ENCODE measurements around the gene GDI1.
"Not testable (repeated sequence)": the region's sequence is repeated elsewhere in the genome, so short reads cannot be mapped to it uniquely, and the experiment has no call there.

GDI1 gene

DNA sequence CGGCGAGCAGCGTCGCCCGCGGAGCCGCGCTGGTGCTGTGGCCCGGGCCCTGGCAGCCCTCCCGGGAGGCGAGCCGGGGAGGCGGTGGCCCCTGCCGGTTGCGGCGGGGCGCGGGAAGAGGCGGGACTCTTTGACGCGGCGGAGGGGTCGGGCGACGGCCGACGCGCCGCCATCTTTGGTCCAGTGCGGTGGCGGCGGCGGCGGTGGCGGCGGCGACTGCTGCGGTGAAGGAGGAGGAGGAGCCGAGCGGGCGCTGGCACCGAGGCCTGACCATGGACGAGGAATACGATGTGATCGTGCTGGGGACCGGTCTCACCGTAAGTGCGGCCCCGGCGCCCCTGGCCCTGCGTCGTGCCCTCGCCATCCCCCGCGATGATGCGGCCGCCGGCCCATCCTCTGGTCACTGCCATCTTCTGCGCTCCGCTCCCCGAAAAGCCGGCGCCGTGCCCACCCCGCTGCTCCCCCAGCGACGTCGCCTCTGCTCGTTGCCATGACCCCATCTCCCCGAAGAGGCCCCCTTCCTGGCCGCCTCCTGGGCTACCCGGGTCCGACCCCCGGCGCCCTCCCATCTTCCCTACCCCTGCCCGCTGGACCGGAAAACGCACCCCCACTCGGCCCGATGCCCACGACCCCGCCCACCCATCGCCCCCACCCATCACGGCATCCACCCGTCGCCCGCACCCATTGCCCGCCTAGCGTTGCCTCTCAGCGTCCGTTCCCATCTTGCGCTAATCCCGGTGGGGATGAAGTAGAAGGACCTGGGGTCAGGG lies at the start of gene GDI1:
Gene GDI1 (plus strand): TSS at position 172 of the 770 bp plus-strand sequence. CDS start 101 bp downstream, at position 273.
- no peak for DNase-seq

DNA sequence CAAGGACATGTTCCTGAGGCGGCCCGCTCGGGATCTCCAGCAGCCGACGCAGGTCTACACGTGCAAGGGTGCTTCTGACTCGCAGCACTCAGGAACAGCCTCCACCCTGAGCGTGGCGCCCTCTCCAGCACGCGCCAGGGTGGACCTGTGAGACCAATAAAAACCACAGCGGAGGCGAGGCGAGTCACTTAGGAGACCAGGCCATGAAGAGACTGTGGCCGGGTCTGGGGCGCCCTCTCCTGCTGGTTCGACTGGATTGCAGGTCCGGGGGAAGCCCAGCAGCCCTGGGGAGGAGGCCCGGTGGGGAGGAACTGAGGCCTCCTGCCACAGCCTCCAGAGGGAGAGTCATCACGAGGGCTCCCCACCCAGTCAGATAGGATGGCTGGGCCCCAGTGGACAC lies 48.9 kb upstream of the GDI1 start:
- not testable (repeated sequence) for DNase-seq

DNA sequence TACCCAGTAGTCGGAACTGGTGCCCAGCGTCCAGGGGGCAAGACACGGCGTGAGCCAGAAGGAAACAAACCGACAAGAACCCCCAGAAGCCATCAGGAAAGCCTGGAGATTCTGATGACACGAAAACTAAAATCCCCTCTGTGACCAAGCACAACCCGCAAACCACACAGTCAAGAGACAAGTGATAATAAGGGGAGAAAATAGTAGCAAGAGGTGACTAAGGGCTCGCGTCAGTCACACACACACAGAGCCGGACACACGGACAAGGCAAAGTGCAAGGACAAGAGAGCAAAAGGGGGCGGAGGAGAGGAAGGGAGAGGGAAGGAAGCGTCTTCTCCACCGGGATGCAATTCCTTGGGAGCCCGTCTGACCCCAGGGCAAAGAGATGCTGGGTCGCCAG lies 48.3 kb upstream of the GDI1 start:
- DNase-seq, result not testable (repeated sequence)

DNA sequence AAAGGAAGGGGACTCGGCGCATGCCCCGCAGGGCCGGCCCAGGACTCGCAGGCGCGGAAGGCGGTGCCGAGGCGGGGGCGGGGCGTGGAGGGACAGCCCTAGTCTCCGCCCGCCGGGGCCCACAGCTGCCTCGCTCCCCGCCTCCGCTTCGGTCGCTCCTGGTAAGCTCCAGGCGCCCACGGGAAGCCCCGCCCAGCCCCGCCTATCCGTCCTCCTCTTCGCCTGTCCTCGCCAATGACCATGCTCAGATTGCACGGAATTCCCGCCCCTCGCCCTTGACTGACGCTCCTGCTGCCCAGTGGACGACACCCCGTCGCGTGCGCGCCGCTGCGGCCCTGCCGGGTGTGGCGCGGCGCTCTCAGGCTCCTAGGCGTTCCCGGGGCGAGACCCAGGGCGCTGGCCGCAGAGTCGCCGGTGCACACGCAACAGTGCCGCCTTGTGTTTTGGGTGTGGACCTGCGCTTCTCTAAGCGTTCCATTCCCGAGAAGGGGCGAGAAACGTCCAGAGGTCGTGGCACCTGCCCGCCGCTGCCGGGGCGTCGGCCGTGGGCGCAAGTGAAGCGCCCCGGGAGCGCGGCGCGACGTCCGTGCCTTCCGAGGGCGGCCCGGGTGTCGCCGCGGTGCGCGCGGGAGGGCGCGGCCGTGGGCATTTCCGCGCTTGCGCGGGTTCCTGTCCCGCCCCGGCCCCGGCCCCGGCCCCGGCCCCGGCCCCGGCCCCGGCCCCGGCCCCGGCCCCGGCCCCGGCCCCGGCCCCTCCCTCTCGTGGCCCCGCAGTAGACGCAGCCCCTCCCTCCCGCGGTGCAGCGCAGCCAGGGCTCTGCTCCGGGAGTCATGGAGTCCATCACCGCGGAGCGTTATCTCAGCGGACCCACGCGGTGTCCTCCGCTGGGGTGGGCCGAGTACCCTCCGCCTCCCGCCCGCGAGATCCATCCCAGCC lies 46.9 kb upstream of the GDI1 start:
- DNase-seq, result not testable (repeated sequence)

DNA sequence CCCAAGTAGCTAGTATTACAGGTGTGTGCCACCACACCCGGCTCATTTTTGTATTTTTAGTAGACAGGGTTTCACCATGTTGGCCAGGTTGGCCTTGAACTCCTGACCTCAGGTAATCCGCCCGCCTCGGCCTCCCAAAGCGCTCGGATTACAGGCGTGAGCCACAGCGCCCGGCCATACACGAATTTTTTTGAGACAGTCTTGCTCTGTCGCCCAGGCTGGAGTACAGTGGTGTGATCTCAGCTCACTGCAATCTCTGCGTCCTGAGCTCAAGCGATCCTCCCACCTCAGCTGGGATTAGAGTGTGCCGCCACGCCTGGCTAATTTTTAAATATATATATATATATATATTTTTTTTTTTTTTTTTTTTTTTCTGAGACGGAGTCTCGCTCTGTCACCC lies 40.6 kb upstream of the GDI1 start:
- DNase-seq, result not testable (repeated sequence)

DNA sequence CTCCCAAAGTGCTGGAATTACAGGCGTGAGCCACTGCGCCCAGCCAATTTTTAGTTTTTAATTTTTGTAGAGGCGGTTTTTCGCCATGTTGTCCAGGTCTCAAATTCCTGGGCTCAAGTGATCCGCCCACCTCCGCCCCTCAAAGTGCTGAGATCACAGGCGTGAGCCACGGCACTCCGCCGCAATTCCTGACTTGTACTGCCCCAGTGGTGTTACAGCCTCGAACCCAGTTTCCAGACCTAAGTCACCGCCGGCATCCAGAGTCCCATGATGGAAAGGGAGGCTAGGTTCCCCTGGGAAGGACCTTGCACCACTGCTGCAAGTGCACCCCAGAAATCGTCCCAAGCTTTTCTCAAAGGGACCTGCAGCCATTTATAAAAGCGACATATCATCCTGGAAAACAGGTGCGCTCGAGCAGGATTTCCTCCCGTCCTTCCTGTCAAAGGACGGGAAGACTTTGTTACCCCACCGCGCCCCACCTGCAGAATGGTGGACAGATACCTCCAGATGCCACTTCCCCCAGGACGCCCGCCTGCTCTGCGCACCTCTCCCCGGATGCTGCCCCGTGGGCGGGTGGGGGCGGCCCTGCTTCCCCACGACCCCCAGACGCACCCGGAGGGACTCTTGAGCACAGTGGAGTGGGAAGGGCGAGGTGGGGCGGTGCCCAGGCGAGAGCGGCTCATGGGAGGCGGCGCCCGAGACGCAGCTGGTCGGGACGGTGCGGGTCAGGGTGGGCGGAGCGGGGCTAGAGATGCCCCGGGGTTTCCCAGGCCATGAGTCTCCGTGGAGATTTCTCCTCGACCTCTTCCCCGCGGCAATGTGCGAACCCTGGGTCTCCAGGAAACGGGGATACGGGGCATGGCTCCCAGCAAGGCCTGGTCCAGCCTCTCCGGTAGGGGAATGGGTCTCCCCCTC lies 39.7 kb upstream of the GDI1 start:
- DNase-seq, result peak; percentile 53

DNA sequence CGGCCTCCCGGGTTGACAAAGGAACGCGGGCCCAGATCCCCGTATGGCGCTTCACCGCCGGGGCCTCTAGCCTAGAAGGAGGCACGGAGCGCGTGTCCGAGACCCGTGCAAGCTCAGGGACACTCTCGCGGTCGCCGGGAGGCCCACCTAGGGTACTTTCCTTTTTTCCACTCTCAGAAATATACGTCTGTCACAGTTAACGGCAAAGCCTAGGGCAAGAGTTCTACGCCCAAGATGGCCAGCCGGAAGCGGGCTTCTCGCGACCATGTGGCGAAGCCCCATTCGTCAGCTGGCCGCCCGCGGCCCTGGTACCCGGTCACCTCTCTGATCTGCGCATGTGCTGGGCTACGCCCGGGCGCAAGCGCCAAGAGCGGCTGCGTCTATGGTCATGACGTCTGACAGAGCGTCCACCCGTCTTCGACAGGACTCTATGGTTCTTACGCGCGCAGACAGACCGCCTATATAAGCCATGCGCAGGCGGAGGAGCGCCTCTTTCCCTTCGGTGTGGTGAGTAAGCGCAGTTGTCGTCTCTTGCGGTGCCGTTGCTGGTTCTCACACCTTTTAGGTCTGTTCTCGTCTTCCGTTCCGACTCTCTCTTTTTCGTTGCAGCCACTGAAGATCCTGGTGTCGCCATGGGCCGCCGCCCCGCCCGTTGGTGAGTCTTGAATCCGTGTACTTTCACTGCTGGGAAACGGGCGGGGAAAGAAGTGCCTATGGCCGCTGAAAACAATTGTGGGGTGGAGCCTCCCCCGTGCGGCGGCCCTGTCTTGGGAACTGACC lies 38.9 kb upstream of the GDI1 start, which contains the start of gene RPL10:
Gene RPL10 (plus strand): TSS at position 490 of the 780 bp plus-strand sequence. CDS start 143 bp downstream, at position 633.
- DNase-seq, result peak; percentile 94

DNA sequence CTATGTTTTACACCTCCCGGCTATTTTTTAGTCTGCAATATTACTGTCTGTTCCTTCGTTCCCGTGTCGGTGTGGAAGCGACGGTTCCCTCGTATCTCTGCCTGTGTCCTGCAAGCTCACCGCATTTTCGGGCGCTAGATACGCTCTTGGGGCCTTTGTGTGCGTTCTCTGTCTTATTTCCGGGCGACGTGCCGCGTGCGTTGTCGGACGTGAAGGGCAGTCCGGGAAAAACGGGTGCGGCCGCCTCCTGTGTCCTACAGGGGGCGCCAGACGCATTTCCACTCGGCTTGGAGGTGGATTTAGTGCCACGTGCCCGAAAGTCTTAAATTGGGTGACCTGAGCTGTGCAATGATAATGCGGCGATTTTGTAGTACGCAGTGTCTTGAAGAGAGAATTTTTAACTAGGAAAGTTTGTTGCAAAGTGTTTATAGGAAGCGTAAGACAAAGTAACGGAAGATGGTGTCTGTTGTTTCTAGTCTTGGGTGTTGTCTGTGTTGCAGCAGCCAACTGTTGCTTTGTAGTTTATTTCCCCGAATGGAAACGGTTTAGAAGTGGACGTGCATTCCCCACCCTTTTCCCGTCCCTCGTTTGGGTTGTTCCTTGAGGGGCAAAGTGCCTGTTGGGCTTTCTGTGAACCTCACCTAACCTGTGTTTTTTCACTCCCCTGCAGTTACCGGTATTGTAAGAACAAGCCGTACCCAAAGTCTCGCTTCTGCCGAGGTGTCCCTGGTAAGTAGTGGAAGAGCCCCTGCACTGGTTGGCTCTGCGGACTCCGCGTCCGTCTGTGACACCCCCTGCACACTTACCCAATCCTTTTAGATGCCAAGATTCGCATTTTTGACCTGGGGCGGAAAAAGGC lies 38.1 kb upstream of the GDI1 start:
- DNase-seq, result peak; percentile 83

DNA sequence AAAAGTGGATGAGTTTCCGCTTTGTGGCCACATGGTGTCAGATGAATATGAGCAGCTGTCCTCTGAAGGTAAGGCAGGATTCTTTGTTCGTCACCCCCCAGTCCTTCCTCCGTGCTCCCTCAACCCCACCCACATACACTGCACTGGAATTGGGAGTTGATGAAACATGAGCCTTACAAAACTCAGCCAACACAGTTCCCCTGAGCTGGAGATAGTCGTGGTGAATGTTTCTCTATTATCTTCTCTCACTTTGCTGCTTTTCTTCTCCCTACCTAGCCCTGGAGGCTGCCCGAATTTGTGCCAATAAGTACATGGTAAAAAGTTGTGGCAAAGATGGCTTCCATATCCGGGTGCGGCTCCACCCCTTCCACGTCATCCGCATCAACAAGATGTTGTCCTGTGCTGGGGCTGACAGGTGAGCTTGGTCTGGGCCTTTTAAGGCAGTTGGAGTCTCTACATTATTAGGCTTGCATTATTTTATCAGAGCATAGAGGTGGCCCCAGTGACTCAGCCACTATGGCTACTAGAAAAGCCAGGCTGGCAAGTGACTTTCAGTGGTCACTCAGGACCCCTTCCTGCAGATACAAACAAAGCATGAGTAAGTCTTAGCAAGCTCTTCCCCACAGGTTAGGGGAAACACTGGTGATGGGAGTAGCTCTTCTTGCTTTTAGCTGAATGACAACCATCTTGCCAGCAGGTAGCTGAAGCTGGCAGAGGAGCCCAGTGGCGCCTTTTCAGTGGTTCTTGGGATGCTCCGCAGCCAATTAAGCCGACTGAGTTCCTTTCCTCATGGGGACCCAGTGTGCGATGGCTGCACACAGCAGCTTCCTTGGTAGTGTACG lies 37.2 kb upstream of the GDI1 start:
- DNase-seq, result no peak

DNA sequence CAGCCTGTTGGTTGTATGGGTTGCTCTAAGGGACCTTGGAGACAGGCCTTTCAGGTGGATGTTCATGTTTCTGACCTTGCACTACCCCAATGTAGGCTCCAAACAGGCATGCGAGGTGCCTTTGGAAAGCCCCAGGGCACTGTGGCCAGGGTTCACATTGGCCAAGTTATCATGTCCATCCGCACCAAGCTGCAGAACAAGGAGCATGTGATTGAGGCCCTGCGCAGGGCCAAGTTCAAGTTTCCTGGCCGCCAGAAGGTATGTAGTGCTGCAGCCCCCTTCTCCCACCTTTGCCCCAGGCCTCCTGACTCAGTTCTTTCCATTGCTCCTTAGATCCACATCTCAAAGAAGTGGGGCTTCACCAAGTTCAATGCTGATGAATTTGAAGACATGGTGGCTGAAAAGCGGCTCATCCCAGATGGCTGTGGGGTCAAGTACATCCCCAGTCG lies 36.6 kb upstream of the GDI1 start:
- not testable (repeated sequence) for DNase-seq

DNA sequence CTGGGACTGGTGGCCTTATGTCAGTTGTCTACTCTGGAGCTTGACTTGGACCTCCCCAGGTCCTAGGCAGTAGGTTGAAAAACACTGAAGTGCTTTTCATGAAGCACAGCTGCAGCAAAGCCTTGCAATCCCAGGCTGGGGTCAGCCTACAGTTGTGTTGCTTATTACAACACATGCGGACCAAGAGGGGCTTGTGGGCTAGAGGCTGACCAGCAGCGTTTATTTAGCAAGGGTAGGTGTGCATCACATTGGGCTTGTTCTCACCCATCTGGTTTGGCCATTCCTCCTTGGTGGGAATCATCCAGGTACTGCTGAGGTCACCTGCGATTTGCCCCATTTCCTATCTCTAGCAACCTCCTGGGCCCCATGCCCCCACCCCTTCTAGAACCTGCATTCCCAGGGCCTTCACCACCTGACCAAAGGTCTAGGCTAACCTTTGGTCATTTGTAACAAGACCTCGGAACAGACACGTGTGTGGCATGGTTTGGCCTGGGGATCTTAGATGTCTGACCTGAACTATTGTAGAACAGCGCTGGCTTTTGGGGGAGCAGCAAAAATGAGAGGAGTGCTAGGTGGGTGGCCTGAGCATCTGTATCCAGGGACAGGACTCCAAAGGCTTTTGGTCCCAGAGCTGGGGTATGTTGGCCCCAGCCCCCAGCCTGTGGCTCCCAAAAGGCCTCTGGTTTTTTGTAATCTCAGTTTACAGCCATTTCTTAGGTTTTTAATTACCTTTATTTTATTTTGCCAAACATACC lies 35.7 kb upstream of the GDI1 start:
- no peak for DNase-seq

DNA sequence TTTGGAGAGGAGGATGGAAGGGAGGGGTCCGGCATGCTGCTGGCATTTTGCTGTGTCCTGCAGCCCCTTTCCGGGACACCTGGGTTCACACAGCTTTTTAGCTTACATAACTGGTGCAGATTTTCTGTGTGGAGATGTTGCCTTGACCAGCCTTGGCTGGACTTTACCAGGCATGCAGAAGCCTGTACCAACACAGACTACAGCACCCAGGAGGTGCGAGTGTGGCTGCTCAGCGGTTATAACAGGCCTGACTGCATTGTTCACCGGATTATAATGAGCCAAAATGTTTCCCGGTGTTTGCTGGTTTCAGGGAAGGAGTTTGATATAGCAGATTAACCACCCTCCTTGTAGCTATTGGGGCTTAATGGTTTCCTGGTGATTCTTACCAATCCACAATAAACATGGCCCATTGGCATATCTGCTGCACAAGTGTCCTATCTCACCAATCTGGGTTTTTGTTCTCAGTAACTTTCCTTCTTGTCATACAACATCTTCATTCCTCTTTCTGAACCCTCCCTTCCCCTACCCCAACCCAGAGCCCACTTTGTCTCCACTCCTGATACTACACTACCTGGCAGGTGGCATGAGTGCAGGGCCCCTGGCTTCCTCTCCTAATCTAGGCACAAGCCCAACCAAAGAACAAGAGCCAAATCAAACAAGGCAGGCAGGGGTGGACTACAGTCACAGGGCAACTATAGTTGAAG lies 34.9 kb upstream of the GDI1 start:
- DNase-seq, result no peak

DNA sequence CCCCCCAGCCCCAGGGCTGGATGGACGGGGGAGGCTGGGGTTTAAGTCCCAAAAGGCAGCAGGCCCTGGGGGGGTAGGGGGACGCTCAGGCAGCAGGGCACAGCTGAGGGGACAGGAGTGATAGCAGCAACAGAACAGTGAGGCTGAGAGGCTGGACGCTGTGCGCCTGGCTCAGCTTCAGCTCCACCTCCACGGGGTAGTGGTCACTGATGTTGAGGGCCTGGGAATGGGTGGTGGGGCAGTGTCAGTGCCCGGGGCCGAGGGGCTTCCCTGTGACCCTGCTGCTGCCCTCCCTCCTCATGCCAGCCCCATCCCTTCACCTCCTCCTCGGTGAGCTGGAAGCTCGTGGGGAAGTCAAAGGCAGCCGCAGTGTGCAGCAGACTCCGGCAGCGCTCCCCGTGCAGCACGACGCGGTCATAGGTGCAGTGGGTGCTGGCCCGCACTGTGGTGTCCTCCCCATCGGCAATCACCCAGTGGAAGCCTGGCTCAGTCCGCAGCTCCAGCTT lies 34.3 kb upstream of the GDI1 start:
- no peak for DNase-seq

DNA sequence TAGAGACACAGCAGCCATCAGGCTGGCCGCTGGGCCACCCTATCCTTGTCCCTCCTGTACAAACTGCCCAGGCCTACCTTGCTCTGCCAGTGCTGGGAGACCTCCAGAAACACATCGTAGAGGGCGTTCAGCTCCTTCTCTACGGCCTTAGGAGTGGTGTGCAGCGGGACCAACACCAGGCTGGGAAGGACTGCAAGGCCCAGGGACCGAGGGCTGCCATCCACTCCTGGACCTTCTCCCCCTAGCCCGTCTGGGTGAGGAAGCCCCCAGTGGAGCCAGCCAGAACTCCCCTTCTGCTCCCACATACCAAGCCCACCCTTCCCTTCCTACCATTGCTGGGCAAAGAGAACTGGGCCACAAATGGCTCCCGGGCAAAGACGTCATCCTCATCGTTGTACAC lies 33.8 kb upstream of the GDI1 start:
- no peak for DNase-seq

DNA sequence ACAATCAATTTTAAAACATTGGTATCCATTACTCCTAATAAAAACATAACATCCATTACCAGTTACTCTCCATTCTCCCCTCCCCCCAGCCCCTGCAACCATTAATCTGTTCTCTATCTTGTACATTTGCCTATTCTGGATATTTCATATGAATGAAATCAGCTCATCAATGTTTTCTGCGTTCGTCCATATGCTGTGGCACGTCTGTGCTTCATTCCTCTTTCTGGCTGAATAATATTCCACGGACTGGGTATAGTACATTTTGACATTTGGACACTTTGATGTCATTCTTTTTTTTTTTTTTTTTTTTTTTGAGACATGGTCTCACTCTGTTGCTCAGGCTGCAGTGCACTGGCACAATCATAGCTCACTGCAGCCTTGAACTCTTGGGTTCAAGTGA lies 33.1 kb upstream of the GDI1 start:
- no peak for DNase-seq

DNA sequence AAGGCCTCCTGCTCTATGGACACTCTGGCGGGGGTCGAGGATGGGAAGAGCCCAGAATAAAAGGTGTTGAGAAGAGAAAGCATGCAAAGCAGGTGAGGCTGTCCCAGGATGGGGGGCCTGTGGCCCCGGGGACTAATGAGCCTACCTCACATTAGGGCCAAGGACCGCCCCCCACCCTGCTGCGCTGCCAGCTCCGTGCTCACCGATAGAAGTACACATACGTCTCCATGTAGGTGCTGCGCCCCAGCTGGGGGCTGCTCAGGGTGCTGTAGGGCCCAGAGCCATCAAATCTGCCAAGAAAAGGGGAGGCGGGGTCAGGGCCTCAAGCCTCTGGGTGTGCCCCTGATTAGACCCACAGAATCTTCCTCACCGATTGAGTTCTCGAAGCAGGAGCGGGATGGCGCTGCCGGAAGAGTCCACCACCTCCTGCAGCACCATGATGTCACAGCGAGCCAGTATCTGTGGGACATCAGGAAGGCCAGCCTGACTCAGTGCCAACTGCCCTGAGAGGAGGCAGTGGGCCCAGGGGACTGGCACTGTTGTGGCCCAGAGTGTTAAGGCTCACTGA lies 32.2 kb upstream of the GDI1 start:
- no peak for DNase-seq

DNA sequence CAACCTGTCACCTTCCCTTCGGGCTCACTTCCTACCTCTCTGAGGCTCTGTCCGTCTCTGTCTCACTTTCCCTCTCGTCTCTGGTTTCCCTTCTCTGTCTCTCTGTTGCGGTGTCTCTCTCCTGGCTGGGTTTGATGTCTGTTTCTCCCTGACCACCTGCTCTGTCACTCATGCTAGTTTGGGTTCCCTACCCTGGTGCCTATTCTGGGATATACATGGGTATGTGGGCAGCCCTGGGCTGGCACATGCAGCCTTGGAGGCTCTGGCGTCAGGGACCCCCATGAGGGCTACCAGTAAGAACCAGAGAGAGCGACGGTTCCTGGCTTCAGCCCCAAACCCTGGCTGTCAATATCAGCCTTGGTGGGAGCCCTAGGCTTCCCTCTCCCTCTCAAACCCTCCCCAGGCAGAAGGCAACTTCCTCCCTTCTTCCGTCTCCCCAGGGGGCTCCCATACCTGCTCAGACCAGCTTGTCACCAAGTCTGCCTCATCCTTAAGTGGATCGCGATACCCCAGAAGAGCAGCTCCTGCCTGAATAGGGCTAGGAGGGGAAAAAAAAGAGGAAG lies 28.2 kb upstream of the GDI1 start:
- DNase-seq, result no peak
